Mesenchymal stem cell (in vitro differentiated cells and primary cell): ENCODE measurements around the gene PGF.
"Not testable (repeated sequence)": the region's sequence is repeated elsewhere in the genome, so short reads cannot be mapped to it uniquely, and the experiment has no call there.

ENCODE experiments used
- DNase-seq: peaks from one replicate; pipeline ENCODE4 v3.0.0-alpha.2; 2013
- H2AFZ ChIP-seq: one replicate; pipeline ENCODE4 v1.6.1; 2013; ENCODE audit warnings: low read depth, mild to moderate bottlenecking, control low read depth, inconsistent platforms, low read length, moderate library complexity
- H2AK5ac ChIP-seq: 2 replicates; pipeline ENCODE4 v1.6.1; 2013; ENCODE audit warnings: low read length, moderate library complexity, mild to moderate bottlenecking, inconsistent platforms; ENCODE audit not compliant: severe bottlenecking
- H2BK120ac ChIP-seq: one replicate; pipeline ENCODE4 v1.6.1; 2013; ENCODE audit warnings: low read depth, mild to moderate bottlenecking, inconsistent platforms, low read length, moderate library complexity
- H2BK12ac ChIP-seq, 2 experiments: one replicate each; pipeline ENCODE4 v1.6.1; 2013; ENCODE audit warnings: inconsistent platforms in 2 of 2, low read length in 2 of 2, mild to moderate bottlenecking in 2 of 2, moderate library complexity in 2 of 2, control low read depth in 1 of 2
- H2BK15ac ChIP-seq: one replicate; pipeline ENCODE4 v1.6.1; 2013; ENCODE audit warnings: mild to moderate bottlenecking, low read depth, inconsistent platforms; ENCODE audit not compliant: poor library complexity, severe bottlenecking
- H2BK5ac ChIP-seq: 2 replicates; pipeline ENCODE4 v1.6.1; 2013; ENCODE audit warnings: low read depth, mild to moderate bottlenecking, low read length, control low read depth, inconsistent platforms; ENCODE audit not compliant: poor library complexity, severe bottlenecking
- H3K14ac ChIP-seq, 2 experiments: one replicate each; pipeline ENCODE4 v1.6.1; 2013; ENCODE audit warnings: inconsistent platforms in 2 of 2, low read length in 2 of 2, control low read depth in 1 of 2, mild to moderate bottlenecking in 1 of 2, moderate library complexity in 1 of 2
- H3K18ac ChIP-seq, 2 experiments: one replicate each; pipeline ENCODE4 v1.6.1; 2013; ENCODE audit warnings: inconsistent platforms in 2 of 2, low read length in 2 of 2, control low read depth in 1 of 2, low read depth in 1 of 2, mild to moderate bottlenecking in 1 of 2
- H3K23ac ChIP-seq, 2 experiments: one replicate each; pipeline ENCODE4 v1.6.1; 2013; ENCODE audit warnings: inconsistent platforms in 2 of 2, low read length in 2 of 2, mild to moderate bottlenecking in 2 of 2, moderate library complexity in 2 of 2, control low read depth in 1 of 2
- H3K27ac ChIP-seq: 2 replicates; pipeline ENCODE4 v1.5.1; 2013; ENCODE audit warnings: mild to moderate bottlenecking, moderate library complexity, low read length, control low read depth, inconsistent platforms; ENCODE audit not compliant: poor library complexity, severe bottlenecking
- H3K27me3 ChIP-seq, 2 experiments: 2 replicates each; pipeline versions ENCODE4 v1.6.1 to v1.7.0; 2013; ENCODE audit warnings: low read length in 2 of 2, mild to moderate bottlenecking in 2 of 2, moderate library complexity in 2 of 2, control low read depth in 1 of 2, inconsistent platforms in 1 of 2; ENCODE audit not compliant: control insufficient read depth in 1 of 2, insufficient read depth in 1 of 2
- H3K36me3 ChIP-seq, 2 experiments: 2 replicates each; pipeline versions ENCODE4 v1.6.1 to v1.7.0; 2013; ENCODE audit warnings: low read length in 2 of 2, control low read depth in 1 of 2, inconsistent platforms in 1 of 2, low read depth in 1 of 2, mild to moderate bottlenecking in 1 of 2; ENCODE audit not compliant: insufficient read depth in 2 of 2, control insufficient read depth in 1 of 2
- H3K4ac ChIP-seq, 2 experiments: one replicate each; pipeline ENCODE4 v1.6.1; 2013; ENCODE audit warnings: inconsistent platforms in 2 of 2, low read length in 2 of 2, mild to moderate bottlenecking in 2 of 2, moderate library complexity in 2 of 2, control low read depth in 1 of 2, low read depth in 1 of 2
- H3K4me1 ChIP-seq: 2 replicates; pipeline ENCODE4 v1.6.1; 2013; ENCODE audit warnings: low read depth, low read length, control low read depth; ENCODE audit not compliant: control insufficient read depth, insufficient read depth
- H3K4me2 ChIP-seq: 2 replicates; pipeline ENCODE4 v1.6.1; 2013; ENCODE audit warnings: low read length, mild to moderate bottlenecking, inconsistent platforms; ENCODE audit not compliant: poor library complexity, severe bottlenecking
- H3K4me3 ChIP-seq, 2 experiments: 2 replicates each; pipeline versions ENCODE4 v1.5.1 to v1.7.0; 2013; ENCODE audit warnings: low read length in 2 of 2, mild to moderate bottlenecking in 2 of 2, control low read depth in 1 of 2, low read depth in 1 of 2; ENCODE audit not compliant: insufficient read depth in 1 of 2
- H3K79me1 ChIP-seq: replicated peaks from 2 replicates; pipeline ENCODE4 v1.6.1; 2013; ENCODE audit warnings: mild to moderate bottlenecking, control low read depth, low read length, inconsistent platforms; ENCODE audit not compliant: poor library complexity, severe bottlenecking
- H3K9ac ChIP-seq: 2 replicates; pipeline ENCODE4 v1.7.0; 2013; ENCODE audit warnings: mild to moderate bottlenecking, low read length, moderate library complexity
- H3K9me3 ChIP-seq: 2 replicates; pipeline ENCODE4 v1.7.0; 2013; ENCODE audit warnings: mild to moderate bottlenecking, low read length; ENCODE audit not compliant: control insufficient read depth
- H4K8ac ChIP-seq: one replicate; pipeline ENCODE4 v1.6.1; 2013; ENCODE audit warnings: inconsistent platforms, mild to moderate bottlenecking, low read length, moderate library complexity
- H4K91ac ChIP-seq: one replicate; pipeline ENCODE4 v1.6.1; 2013; ENCODE audit warnings: mild to moderate bottlenecking, low read length, inconsistent platforms
- WGBS: methylation state at CpG from one replicate; pipeline ENCODE4 v1.1.7; 2013; ENCODE audit warnings: mixed read lengths; 5-methylcytosine and 5-hydroxymethylcytosine counted together

PGF gene

DNA sequence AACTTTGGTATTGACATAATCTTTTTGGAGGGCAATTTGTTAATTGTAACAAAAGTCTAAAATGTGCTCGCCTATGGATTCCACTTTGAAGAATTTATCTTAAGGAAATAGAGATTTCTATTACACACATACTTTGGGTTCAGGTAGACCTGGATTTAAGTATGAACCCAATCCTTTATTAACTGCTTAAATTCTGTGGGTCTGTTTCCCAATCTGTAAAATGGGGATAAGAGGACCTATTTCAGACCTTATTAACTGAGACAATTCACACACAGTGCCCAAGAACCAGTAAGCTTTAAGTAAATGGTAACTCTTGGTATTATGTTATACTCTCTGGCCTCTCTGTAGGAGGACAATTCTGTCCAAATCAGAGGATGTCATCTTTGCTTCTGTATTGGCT, 46.5 kb upstream of the PGF start:
- Histone ChIP-seq H3K9me3 (no peaks in the 10 kb centered on the region), H2BK5ac (no peak overlapping the region), H3K4ac (no peak overlapping the region), H3K4me2 (peak overlapping the region; percentile 62), H2BK120ac (no peak overlapping the region), H4K91ac (no peak overlapping the region), H3K79me1 (peaks cover 17% of the 10 kb centered on the region), H3K36me3 (peaks cover 5 to 20% of the 10 kb centered on the region in 2 experiments), H4K8ac (no peak overlapping the region), H3K14ac (no peak overlapping the region), H3K4me1 (peaks cover 4% of the 10 kb centered on the region), H3K27ac (no peak overlapping the region), H2BK15ac (no peak overlapping the region), H2AFZ (no peak overlapping the region), H3K4me3 (peak overlapping the region in 1 of 2 experiments; percentile 94), H3K9ac (peak overlapping the region; percentile 94), H2BK12ac (no peak overlapping the region), H3K27me3 (no peaks in the 10 kb centered on the region), H3K23ac (no peak overlapping the region), H2AK5ac (no peak overlapping the region), H3K18ac (no peak overlapping the region)
- no CpG with 5 or more reads among the region's 1 CpG for WGBS
- DNase-seq = no peak

DNA sequence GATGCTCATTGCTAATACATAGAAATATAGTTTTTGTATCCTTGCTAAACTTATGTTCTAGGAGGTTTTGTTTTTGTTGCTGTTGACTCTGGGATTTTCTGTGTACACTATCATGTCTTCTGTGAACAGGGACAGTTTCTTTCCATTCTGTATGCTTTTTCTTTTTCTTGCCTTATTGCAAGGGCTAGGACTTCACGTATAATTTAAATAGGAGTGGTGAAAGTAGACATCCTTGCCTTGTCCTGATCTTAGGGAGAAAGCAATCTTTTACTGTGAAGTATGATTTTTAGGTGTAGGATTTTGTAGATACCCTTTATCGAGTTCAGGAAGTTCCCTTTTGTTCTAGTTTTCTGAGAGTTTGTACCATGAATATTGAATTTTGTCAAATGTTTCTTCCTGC, 45.9 kb upstream of the PGF start:
- no peak overlapping the region for H3K4ac ChIP-seq
- H2BK15ac ChIP-seq = no peak overlapping the region
- H3K27me3 ChIP-seq = no peaks in the 10 kb centered on the region
- H2AFZ ChIP-seq = no peak overlapping the region
- no peak for DNase-seq
- H2AK5ac ChIP-seq = no peak overlapping the region
- H3K9ac ChIP-seq = no peak overlapping the region
- H2BK5ac ChIP-seq = no peak overlapping the region
- no peak overlapping the region for H3K4me3 ChIP-seq
- WGBS = 89% methylated on average over 2 of the region's 2 CpGs
- no peak overlapping the region for H4K8ac ChIP-seq
- peaks cover 4% of the 10 kb centered on the region for H3K4me1 ChIP-seq
- H3K14ac ChIP-seq = no peak overlapping the region
- peaks cover 14% of the 10 kb centered on the region for H3K79me1 ChIP-seq
- no peak overlapping the region for H3K23ac ChIP-seq
- no peak overlapping the region for H2BK12ac ChIP-seq
- H3K18ac ChIP-seq = no peak overlapping the region
- H3K36me3 ChIP-seq = peaks cover under 1 to 14% of the 10 kb centered on the region in 2 experiments
- no peak overlapping the region for H3K4me2 ChIP-seq
- no peak overlapping the region for H4K91ac ChIP-seq
- H3K9me3 ChIP-seq = no peaks in the 10 kb centered on the region
- no peak overlapping the region for H2BK120ac ChIP-seq
- H3K27ac ChIP-seq = no peak overlapping the region

DNA sequence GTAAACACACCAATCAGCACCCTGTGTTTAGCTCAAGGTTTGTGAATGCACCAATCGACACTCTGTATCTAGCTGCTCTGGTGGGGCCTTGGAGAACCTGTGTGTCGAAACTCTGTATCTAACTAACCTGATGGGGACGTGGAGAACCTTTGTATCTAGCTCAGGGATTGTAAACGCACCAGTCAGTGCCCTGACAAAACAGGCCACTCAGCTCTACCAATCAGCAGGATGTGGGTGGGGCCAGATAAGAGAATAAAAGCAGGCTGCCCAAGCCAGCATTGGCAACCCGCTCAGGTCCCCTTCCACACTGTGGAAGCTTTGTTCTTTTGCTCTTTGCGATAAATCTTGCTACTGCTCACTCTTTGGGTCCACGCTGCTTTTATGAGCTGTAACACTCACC, 40.4 kb upstream of the PGF start:
- H3K4me3 ChIP-seq, DNase-seq, H2BK15ac ChIP-seq, H3K27ac ChIP-seq, H2BK5ac ChIP-seq, H2AK5ac ChIP-seq, H3K18ac ChIP-seq, H3K27me3 ChIP-seq, H3K9ac ChIP-seq, H3K4me1 ChIP-seq, H3K36me3 ChIP-seq, H4K91ac ChIP-seq, H4K8ac ChIP-seq, H3K14ac ChIP-seq, H3K4ac ChIP-seq, H2BK12ac ChIP-seq, H2BK120ac ChIP-seq, H2AFZ ChIP-seq, H3K4me2 ChIP-seq, H3K9me3 ChIP-seq, H3K79me1 ChIP-seq, H3K23ac ChIP-seq: not testable (repeated sequence)
- WGBS = 94% methylated on average over 2 of the region's 7 CpGs

DNA sequence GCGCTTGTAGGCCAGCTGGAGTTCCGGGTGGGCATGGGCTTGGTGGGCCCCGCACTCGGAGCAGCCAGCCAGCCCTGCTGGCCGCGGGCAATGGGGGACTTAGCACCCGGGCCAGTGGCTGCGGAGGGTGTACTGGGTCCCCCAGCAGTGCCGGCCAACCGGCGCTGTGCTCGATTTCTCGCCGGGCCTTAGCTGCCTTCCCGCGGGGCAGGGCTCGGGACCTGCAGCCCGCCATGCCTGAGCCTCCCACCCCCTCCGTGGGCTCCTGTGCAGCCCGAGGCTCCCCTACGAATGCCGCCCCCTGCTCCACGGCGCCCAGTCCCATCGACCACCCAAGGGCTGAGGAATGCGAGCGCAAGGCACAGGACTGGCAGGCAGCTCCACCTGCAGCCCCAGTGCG, 38.8 kb upstream of the PGF start:
- H4K8ac ChIP-seq, H3K27ac ChIP-seq, H2BK5ac ChIP-seq, H3K4ac ChIP-seq, H4K91ac ChIP-seq, H2BK120ac ChIP-seq, H3K9ac ChIP-seq, H3K79me1 ChIP-seq, H3K4me3 ChIP-seq, H3K18ac ChIP-seq, H3K27me3 ChIP-seq, H3K9me3 ChIP-seq, H3K23ac ChIP-seq, H3K36me3 ChIP-seq, H3K4me1 ChIP-seq, H2BK12ac ChIP-seq, H3K14ac ChIP-seq, H2BK15ac ChIP-seq, DNase-seq, H2AFZ ChIP-seq, H2AK5ac ChIP-seq, H3K4me2 ChIP-seq: not testable (repeated sequence)
- WGBS = 96% methylated on average over 22 of the region's 28 CpGs
